Esophagus muscularis mucosa (tissue), 4 donors: ENCODE data around the gene CYP8B1. TPM values are rescaled to one million over a fixed set of nuclear protein-coding genes. Genes with fewer than 3 reads are reported as not detected.

Source experiments
- DNase-seq: peaks from one replicate; pipeline ENCODE4 v3.0.0-alpha.2; 2017; ENCODE audit errors: extremely low spot score
- H3K27ac ChIP-seq, 4 donors: fragments of 200-600 bp; sonication (generic); replicated peaks in 1 of 4; 1 replicate in 3 of 4; 2 replicates in 1 of 4; pipeline ENCODE4 v1.5.1; 2016 to 2019; ENCODE audit warnings: mild to moderate bottlenecking in 1 of 4
- H3K27me3 ChIP-seq, 4 donors: fragments of 200-600 bp; sonication (generic); one replicate each; pipeline versions ENCODE4 v1.5.1 to v1.6.0; 2016 to 2019
- H3K36me3 ChIP-seq, 4 donors: fragments of 200-600 bp; sonication (generic); one replicate each; pipeline ENCODE4 v1.5.1; 2016 to 2019
- H3K4me1 ChIP-seq, 4 donors: fragments of 200-600 bp; sonication (generic); one replicate each; pipeline ENCODE4 v1.5.1; 2016 to 2019
- H3K4me3 ChIP-seq, 4 donors: fragments of 200-600 bp; sonication (generic); 1 replicate in 2 of 4; 2 replicates in 2 of 4; pipeline ENCODE4 v1.5.1; 2016 to 2019; ENCODE audit warnings: mild to moderate bottlenecking in 4 of 4, moderate library complexity in 1 of 4
- H3K9me3 ChIP-seq, 4 donors: fragments of 200-600 bp; sonication (generic); 1 replicate in 3 of 4; 2 replicates in 1 of 4; pipeline ENCODE4 v1.5.1; 2016 to 2019
- CTCF ChIP-seq, 3 experiments: fragments of 200-600 bp in 2 of 3; fragments of 450-650 bp in 1 of 3; sonication (generic) in 2 of 3; IDR thresholded peaks; one replicate each; pipeline ENCODE4 v1.5.1; 2017 to 2019; ENCODE audit warnings: antibody characterized with exemption in 3 of 3, mild to moderate bottlenecking in 2 of 3, moderate library complexity in 1 of 3
- EP300 ChIP-seq: sonication (generic); formaldehyde crosslinking; IDR thresholded peaks from one replicate; pipeline ENCODE4 v1.6.1; 2017; ENCODE audit warnings: antibody characterized with exemption
- POLR2A ChIP-seq: fragments of 450-650 bp; IDR thresholded peaks from one replicate; pipeline ENCODE4 v1.6.1; 2017; ENCODE audit warnings: antibody characterized with exemption, moderate library complexity, mild to moderate bottlenecking, low read depth
- POLR2AphosphoS5 ChIP-seq, 2 donors: sonication (generic); formaldehyde crosslinking; IDR thresholded peaks; one replicate each; pipeline ENCODE4 v1.6.1; 2017; ENCODE audit warnings: antibody characterized with exemption in 2 of 2
- WGBS: methylation state at CpG from one replicate; pipeline ENCODE4 v1.1.5; 2018; 5-methylcytosine and 5-hydroxymethylcytosine counted together
- intact Hi-C: fragments of 100-400 bp; cut with DNase I; formaldehyde crosslinking; loops from one replicate; pipeline ENCODE4 v1.15.1; 2023
- total RNA-seq, 4 donors: library from RNA; depleted of rRNA; stranded (reverse); fragments of >200 nt; gene quantifications; one replicate each; pipeline versions ENCODE4 v1.1.0 to v1.2.1, GENCODE V29; 2016

Gene CYP8B1
- total RNA-seq, 4 donors from 2014 or later: not detected

- Histone ChIP-seq H3K9me3 (peaks cover 0 to 19% (median 7%) of the 10 kb centered on the region in 4 donors), H3K4me1 (peaks cover 5 to 28% (median 21%) of the 10 kb centered on the region in 4 donors), H3K36me3 (peaks cover 9 to 42% (median 29%) of the 10 kb centered on the region in 4 donors), H3K4me3 (peak overlapping the region; percentile 60 to 82 (median 64)), H3K27me3 (no peaks in the 10 kb centered on the region), H3K27ac (peak overlapping the region in 2 of 4 donors; percentile 76 to 81)
- TF ChIP-seq POLR2AphosphoS5 (IDR thresholded peaks at IDR 0.05) (no peak), CTCF (IDR thresholded peaks at IDR 0.05) (no peak), EP300 (no peak), POLR2A (no peak)
- intact Hi-C loops: no loop called here
- DNase-seq: no peak
- WGBS: 60% methylated on average over 4 of the region's 4 CpGs
Measured at GRCh38 chr3:42906848-42907183, 31.1 kb upstream of the CYP8B1 start.

- DNase-seq: no peak
- no peaks in the 10 kb centered on the region for H3K27me3 ChIP-seq
- peak within 1 kb of the TSS; percentile 60 to 82 (median 64) for H3K4me3 ChIP-seq
- TF ChIP-seq POLR2AphosphoS5 (IDR thresholded peaks at IDR 0.05): peak; percentile 25 to 46
- TF ChIP-seq POLR2A: no peak
- H3K4me1 ChIP-seq: peaks cover 5 to 28% (median 21%) of the 10 kb centered on the region in 4 donors
- H3K27ac ChIP-seq: peak within 1 kb of the TSS; percentile 75 to 81 (median 78)
- 3% methylated on average over 36 of the region's 59 CpGs for WGBS
- peaks cover 0 to 14% (median 4%) of the 10 kb centered on the region in 4 donors for H3K9me3 ChIP-seq
- intact Hi-C loops: no loop called here
- peaks cover 5 to 37% (median 23%) of the 10 kb centered on the region in 4 donors for H3K36me3 ChIP-seq
Measured at GRCh38 chr3:42906070-42906847, 30.6 kb upstream of the CYP8B1 start, which contains the start of gene ZNF662. ZNF662 (plus strand) TSS chr3:42906142; CDS start chr3:42908115, 1,973 bp downstream.

- H3K4me1 ChIP-seq: peaks cover 5 to 28% (median 21%) of the 10 kb centered on the region in 4 donors
- H3K27ac ChIP-seq: peak overlapping the region; percentile 75 to 81 (median 78)
- H3K36me3 ChIP-seq: peaks cover 0 to 31% (median 18%) of the 10 kb centered on the region in 4 donors
- H3K4me3 ChIP-seq: peak overlapping the region; percentile 60 to 82 (median 64)
- intact Hi-C loops: no loop called here
- WGBS: 37% methylated on average over 5 of the region's 12 CpGs
- TF ChIP-seq POLR2A: no peak
- no peak for TF ChIP-seq POLR2AphosphoS5 (IDR thresholded peaks at IDR 0.05)
- no peak for TF ChIP-seq EP300
- no peak for TF ChIP-seq CTCF (IDR thresholded peaks at IDR 0.05)
- no peak for DNase-seq
- peaks cover 0 to 10% (median 1%) of the 10 kb centered on the region in 4 donors for H3K9me3 ChIP-seq
- H3K27me3 ChIP-seq: no peaks in the 10 kb centered on the region
Measured at GRCh38 chr3:42905740-42906069, 30.0 kb upstream of the CYP8B1 start.

- intact Hi-C loops: no loop called here
Measured at GRCh38 chr3:42904076-42904475, 28.4 kb upstream of the CYP8B1 start.

More at GRCh38 chr3:42904076-42904475, 28.4 kb upstream of the CYP8B1 start:
- Histone ChIP-seq H3K4me3 (no peak overlapping the region), H3K27ac (no peak overlapping the region), H3K9me3 (no peaks in the 10 kb centered on the region), H3K27me3 (no peaks in the 10 kb centered on the region), H3K36me3 (peaks cover 0 to 15% (median 4%) of the 10 kb centered on the region in 4 donors), H3K4me1 (peaks cover 5 to 28% (median 21%) of the 10 kb centered on the region in 4 donors)
- 85% methylated on average over 1 of the region's 1 CpG for WGBS
- DNase-seq: no peak
- TF ChIP-seq CTCF (IDR thresholded peaks at IDR 0.05) (no peak), POLR2A (no peak), EP300 (no peak), POLR2AphosphoS5 (IDR thresholded peaks at IDR 0.05) (no peak)
